Epithelial cell of esophagus (primary cell): ENCODE results near the gene CARD11.

Source experiments
- DNase-seq: peaks from one replicate; pipeline ENCODE4 v3.0.0; 2010; ENCODE audit warnings: low read depth
- H3K4me3 ChIP-seq: 2 replicates; pipeline ENCODE4 v1.5.1; 2011; ENCODE audit warnings: mild to moderate bottlenecking, low read length, control low read depth
- TF ChIP-seq, protein P1 (sequence below): IDR thresholded peaks from 2 replicates; pipeline ENCODE4 v1.5.1; 2011; ENCODE audit warnings: low read depth, mild to moderate bottlenecking, low read length, control low read depth, inconsistent platforms; ENCODE audit not compliant: insufficient read depth; ENCODE audit errors: missing control alignments

The CARD11 gene

DNA sequence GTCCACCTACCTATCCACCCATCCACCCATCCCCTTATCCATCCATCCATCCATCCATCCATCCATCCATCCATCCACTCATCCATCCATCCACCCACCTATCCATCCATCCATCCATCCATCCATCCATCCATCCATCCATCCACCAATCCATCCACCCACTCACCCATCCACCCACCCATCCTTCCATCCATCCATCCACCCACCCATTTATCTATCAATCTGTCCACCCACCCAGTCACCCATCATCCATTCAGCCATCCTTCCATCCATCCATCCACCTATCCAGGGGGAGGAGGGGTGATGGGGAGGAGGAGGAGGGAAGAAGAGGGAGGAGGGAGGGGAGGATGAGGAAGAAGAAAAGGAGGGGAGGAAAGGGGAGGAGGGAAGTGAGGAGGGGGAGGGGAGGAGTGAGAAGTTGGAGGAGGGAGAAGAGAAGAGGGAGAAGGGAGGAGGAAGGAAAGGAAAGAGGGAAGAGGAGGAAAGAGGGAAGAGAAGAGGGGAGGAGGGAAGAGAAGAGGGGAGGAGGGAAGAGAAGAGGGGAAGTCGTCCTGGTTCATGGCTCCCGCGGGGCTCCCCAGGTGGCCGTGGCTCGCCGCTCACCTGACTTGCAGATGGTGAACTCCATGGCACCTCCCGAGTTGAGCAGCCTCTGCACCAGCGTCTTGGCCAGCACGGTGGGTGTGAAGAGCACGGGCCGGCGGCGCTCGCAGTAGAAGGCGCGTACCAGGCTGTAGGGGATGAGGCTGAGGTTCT is 130.8 kb downstream of the CARD11 start:
- H3K4me3 ChIP-seq: no peak overlapping the region
- DNase-seq: no peak
- TF ChIP-seq, protein P1, sequence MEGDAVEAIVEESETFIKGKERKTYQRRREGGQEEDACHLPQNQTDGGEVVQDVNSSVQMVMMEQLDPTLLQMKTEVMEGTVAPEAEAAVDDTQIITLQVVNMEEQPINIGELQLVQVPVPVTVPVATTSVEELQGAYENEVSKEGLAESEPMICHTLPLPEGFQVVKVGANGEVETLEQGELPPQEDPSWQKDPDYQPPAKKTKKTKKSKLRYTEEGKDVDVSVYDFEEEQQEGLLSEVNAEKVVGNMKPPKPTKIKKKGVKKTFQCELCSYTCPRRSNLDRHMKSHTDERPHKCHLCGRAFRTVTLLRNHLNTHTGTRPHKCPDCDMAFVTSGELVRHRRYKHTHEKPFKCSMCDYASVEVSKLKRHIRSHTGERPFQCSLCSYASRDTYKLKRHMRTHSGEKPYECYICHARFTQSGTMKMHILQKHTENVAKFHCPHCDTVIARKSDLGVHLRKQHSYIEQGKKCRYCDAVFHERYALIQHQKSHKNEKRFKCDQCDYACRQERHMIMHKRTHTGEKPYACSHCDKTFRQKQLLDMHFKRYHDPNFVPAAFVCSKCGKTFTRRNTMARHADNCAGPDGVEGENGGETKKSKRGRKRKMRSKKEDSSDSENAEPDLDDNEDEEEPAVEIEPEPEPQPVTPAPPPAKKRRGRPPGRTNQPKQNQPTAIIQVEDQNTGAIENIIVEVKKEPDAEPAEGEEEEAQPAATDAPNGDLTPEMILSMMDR: no peak

GRCh38 chr7:2911466-2911865 is 132.2 kb downstream of the CARD11 start:
- no peak for DNase-seq
- TF ChIP-seq, protein P1: no peak
- no peak overlapping the region for H3K4me3 ChIP-seq

GRCh38 chr7:2909471-2910039 is 134.1 kb downstream of the CARD11 start:
- H3K4me3 ChIP-seq: no peak overlapping the region
- no peak for DNase-seq
- TF ChIP-seq, protein P1: no peak

- no peak for DNase-seq
- H3K4me3 ChIP-seq: no peak overlapping the region
- TF ChIP-seq, protein P1: no peak
These were observed 134.6 kb downstream of the CARD11 start for GRCh38 chr7:2909043-2909442.

- no peak for DNase-seq
- no peak overlapping the region for H3K4me3 ChIP-seq
- TF ChIP-seq, protein P1: no peak
These were observed 135.5 kb downstream of the CARD11 start for GRCh38 chr7:2908103-2908683.

GRCh38 chr7:2906197-2906931 is 137.3 kb downstream of the CARD11 start:
- no peak for DNase-seq
- TF ChIP-seq, protein P1: no peak

More at GRCh38 chr7:2906197-2906931, 137.3 kb downstream of the CARD11 start:
- H3K4me3 ChIP-seq: no peak overlapping the region
